OCI-LY1 (cell line): Measurements from ENCODE around the gene BLVRA.

ENCODE experiments used
- EZH2 ChIP-seq: fragments of 200-600 bp; sonication (generic), shearing (Covaris generic); IDR thresholded peaks from 2 replicates; pipeline ENCODE4 v1.8.0; 2017; ENCODE audit warnings: borderline replicate concordance, mixed run types, mild to moderate bottlenecking, antibody characterized with exemption, low read length, moderate library complexity, mixed read lengths
- TF ChIP-seq, protein P1 (sequence below): fragments of 200-600 bp; sonication (generic), shearing (Covaris generic); IDR thresholded peaks from 2 replicates; pipeline ENCODE4 v1.5.1; 2017; ENCODE audit warnings: mild to moderate bottlenecking, antibody characterized with exemption, low read length, moderate library complexity, mixed read lengths

DNA sequence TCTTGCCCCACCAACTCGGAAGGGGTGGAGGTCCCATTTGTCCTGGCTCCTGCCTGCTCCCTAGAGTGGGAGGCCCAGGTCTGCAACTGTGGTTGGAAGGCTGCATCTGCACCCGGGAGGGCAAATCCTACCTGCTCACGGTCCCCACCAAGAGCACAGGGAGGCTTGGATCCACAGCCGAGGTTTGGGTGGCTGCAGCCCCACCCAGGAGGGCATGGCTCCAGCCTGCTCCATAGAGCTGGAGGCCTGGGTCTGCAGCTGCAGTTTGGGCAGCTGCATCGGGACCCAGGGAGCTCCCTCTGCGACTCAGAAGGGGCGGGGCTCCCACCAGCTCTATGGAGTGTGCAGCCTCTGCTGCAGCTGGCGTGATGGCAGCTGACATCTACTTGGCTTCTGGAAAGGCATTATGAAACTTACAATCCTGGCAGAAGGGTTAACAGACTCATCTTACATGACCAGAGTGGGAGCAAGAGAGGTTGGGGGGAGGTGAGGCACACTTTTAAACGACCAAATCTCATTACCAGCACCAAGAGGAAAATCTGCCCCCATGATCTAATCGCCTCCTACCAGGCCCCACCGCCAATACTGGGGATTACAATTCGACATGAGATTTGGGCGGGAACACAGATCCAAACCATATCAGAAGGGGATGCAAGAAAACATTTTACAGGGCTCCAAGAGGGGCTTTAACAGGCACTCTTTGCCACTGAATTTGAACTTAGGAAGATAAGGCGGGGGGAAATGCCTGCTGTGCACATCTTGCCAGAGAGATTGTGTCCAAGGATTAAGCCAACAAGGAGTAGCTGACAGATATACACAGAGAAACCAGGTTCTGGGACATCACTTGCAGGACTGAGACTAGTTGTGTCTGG lies 8.2 kb upstream of the BLVRA start:
- TF ChIP-seq, protein P1, sequence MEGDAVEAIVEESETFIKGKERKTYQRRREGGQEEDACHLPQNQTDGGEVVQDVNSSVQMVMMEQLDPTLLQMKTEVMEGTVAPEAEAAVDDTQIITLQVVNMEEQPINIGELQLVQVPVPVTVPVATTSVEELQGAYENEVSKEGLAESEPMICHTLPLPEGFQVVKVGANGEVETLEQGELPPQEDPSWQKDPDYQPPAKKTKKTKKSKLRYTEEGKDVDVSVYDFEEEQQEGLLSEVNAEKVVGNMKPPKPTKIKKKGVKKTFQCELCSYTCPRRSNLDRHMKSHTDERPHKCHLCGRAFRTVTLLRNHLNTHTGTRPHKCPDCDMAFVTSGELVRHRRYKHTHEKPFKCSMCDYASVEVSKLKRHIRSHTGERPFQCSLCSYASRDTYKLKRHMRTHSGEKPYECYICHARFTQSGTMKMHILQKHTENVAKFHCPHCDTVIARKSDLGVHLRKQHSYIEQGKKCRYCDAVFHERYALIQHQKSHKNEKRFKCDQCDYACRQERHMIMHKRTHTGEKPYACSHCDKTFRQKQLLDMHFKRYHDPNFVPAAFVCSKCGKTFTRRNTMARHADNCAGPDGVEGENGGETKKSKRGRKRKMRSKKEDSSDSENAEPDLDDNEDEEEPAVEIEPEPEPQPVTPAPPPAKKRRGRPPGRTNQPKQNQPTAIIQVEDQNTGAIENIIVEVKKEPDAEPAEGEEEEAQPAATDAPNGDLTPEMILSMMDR, result no peak
- no peak for TF ChIP-seq EZH2
